Smooth muscle cell (in vitro differentiated cells): Measurements from ENCODE around the gene IGF1R. TPM values are rescaled to one million over a fixed set of nuclear protein-coding genes. Genes with fewer than 3 reads are reported as not detected.

ENCODE experiments used
- DNase-seq: peaks from one replicate; lab custom pipeline; 2025; ENCODE audit not compliant: unreplicated experiment; lab: John Stamatoyannopoulos, UW
- H2AFZ ChIP-seq: fragments of 200-600 bp; sonication (generic); 2 replicates; pipeline ENCODE4 v1.6.0; 2016; ENCODE audit warnings: antibody characterized with exemption, low read depth, mild to moderate bottlenecking
- H3F3A ChIP-seq: fragments of 200-600 bp; sonication (generic); 2 replicates; pipeline ENCODE4 v1.6.0; 2017; ENCODE audit warnings: antibody characterized with exemption, low read depth
- H3K27ac ChIP-seq: fragments of 200-600 bp; sonication (generic); 2 replicates; pipeline ENCODE4 v1.5.1; 2016; ENCODE audit warnings: low read depth, mild to moderate bottlenecking
- H3K27me3 ChIP-seq: fragments of 200-600 bp; sonication (generic); 2 replicates; pipeline ENCODE4 v1.6.1; 2016; ENCODE audit warnings: low read depth, mild to moderate bottlenecking
- H3K36me3 ChIP-seq: fragments of 200-600 bp; sonication (generic); 2 replicates; pipeline ENCODE4 v1.5.1; 2016; ENCODE audit warnings: low read depth
- H3K4me1 ChIP-seq: fragments of 200-600 bp; sonication (generic); 2 replicates; pipeline ENCODE4 v1.5.1; 2016; ENCODE audit warnings: low read depth
- H3K4me2 ChIP-seq: fragments of 200-600 bp; sonication (generic); 2 replicates; pipeline ENCODE4 v1.6.0; 2016; ENCODE audit warnings: mild to moderate bottlenecking
- H3K4me3 ChIP-seq: fragments of 200-600 bp; sonication (generic); 2 replicates; pipeline ENCODE4 v1.5.1; 2016; ENCODE audit warnings: mild to moderate bottlenecking
- H3K79me2 ChIP-seq: fragments of 200-600 bp; sonication (generic); 2 replicates; pipeline ENCODE4 v1.6.0; 2016; ENCODE audit warnings: low read depth, mild to moderate bottlenecking
- H3K9ac ChIP-seq: fragments of 200-600 bp; sonication (generic); 2 replicates; pipeline ENCODE4 v1.6.0; 2016; ENCODE audit warnings: low read depth
- H3K9me3 ChIP-seq: fragments of 200-600 bp; sonication (generic); replicated peaks from 2 replicates; pipeline ENCODE4 v1.5.1; 2016; ENCODE audit warnings: low read depth
- H4K20me1 ChIP-seq: fragments of 200-600 bp; sonication (generic); 2 replicates; pipeline ENCODE4 v1.6.0; 2016; ENCODE audit warnings: low read depth
- CTCF ChIP-seq: fragments of 200-600 bp; sonication (generic); IDR thresholded peaks from 2 replicates; pipeline ENCODE4 v1.5.1; 2017; ENCODE audit warnings: borderline replicate concordance, mild to moderate bottlenecking, antibody characterized with exemption; ENCODE audit not compliant: insufficient read depth, poor library complexity, severe bottlenecking
- WGBS: methylation state at CpG from one replicate; pipeline ENCODE4 v1.1.7; 2016; ENCODE audit warnings: low lambda C conversion rate; 5-methylcytosine and 5-hydroxymethylcytosine counted together
- microRNA-seq: library from miRNA; unstranded; fragments of <30 nt; microRNA quantifications from one replicate; pipeline ENCODE4, GENCODE V29; 2016; ENCODE audit warnings: borderline number of aligned reads
- polyA plus RNA-seq: library from polyadenylated mRNA; unstranded; fragments of >200 nt; fragmentation: Nextera tagmentation; extraction: Ambion mirVana; gene quantifications from 2 replicates; pipeline ENCODE4 v1.2.1, GENCODE V29; 2016
- small RNA-seq: library from RNA; depleted of rRNA; stranded (forward); fragments of <200 nt; gene quantifications from one replicate; pipeline ENCODE3, GENCODE V24; 2014
- total RNA-seq: library from RNA; depleted of rRNA; stranded (reverse); fragments of >200 nt; gene quantifications from 2 replicates; pipeline ENCODE4 v1.2.3, GENCODE V29; 2014

IGF1R gene
- total and polyA plus RNA-seq, 2 experiments from 2014 or later, result 14.0 to 70.2 TPM

GRCh38 chr15:99006904-99007495 is 358.7 kb downstream of the IGF1R start:
- H3K36me3 ChIP-seq, result no peaks in the 10 kb centered on the region
- no peak overlapping the region for H3K9ac ChIP-seq
- no peaks in the 10 kb centered on the region for H3K9me3 ChIP-seq
- WGBS, result 90% methylated on average over 17 of the region's 17 CpGs
- H3K79me2 ChIP-seq, result no peaks in the 10 kb centered on the region
- no peak for DNase-seq
- H3K27ac ChIP-seq, result no peak overlapping the region
- TF ChIP-seq CTCF, result no peak
- H2AFZ ChIP-seq, result no peak overlapping the region
- H3K27me3 ChIP-seq, result peaks cover 7% of the 10 kb centered on the region
- no peaks in the 10 kb centered on the region for H3K4me1 ChIP-seq
- H3F3A ChIP-seq, result no peaks in the 10 kb centered on the region
- no peaks in the 10 kb centered on the region for H4K20me1 ChIP-seq
- H3K4me2 ChIP-seq, result no peak overlapping the region
- no peak overlapping the region for H3K4me3 ChIP-seq

- DNase-seq, result no peak
- Histone ChIP-seq H3K79me2 (no peaks in the 10 kb centered on the region), H3K9me3 (no peaks in the 10 kb centered on the region), H3K4me3 (no peak overlapping the region), H3K27ac (no peak overlapping the region), H3K4me2 (no peak overlapping the region), H3K27me3 (peaks cover 7% of the 10 kb centered on the region), H3K4me1 (no peaks in the 10 kb centered on the region), H2AFZ (no peak overlapping the region), H4K20me1 (no peaks in the 10 kb centered on the region), H3F3A (no peaks in the 10 kb centered on the region), H3K9ac (no peak overlapping the region), H3K36me3 (no peaks in the 10 kb centered on the region)
- no peak for TF ChIP-seq CTCF
- 49% methylated on average over 8 of the region's 8 CpGs for WGBS
Measured at GRCh38 chr15:99009741-99010330, 361.5 kb downstream of the IGF1R start.

- H4K20me1 ChIP-seq, result no peaks in the 10 kb centered on the region
- no peak overlapping the region for H3K27ac ChIP-seq
- H3K36me3 ChIP-seq, result no peaks in the 10 kb centered on the region
- H3F3A ChIP-seq, result peaks cover 4% of the 10 kb centered on the region
- H3K27me3 ChIP-seq, result peaks cover 13% of the 10 kb centered on the region
- no peak overlapping the region for H3K9ac ChIP-seq
- no peaks in the 10 kb centered on the region for H3K79me2 ChIP-seq
- H3K4me2 ChIP-seq, result no peak overlapping the region
- WGBS, result 86% methylated on average over 2 of the region's 2 CpGs
- H3K4me3 ChIP-seq, result no peak overlapping the region
- H3K4me1 ChIP-seq, result peaks cover 6% of the 10 kb centered on the region
- no peaks in the 10 kb centered on the region for H3K9me3 ChIP-seq
- TF ChIP-seq CTCF, result no peak
- no peak for DNase-seq
- no peak overlapping the region for H2AFZ ChIP-seq
Measured at GRCh38 chr15:99010768-99011167, 362.4 kb downstream of the IGF1R start.

Small RNA genes lying within 50 kb of the gene (microRNA-seq; reads per million reads assigned to microRNA genes)
- gene MIR4714, result not detected

Small RNA genes lying within 50 kb of the gene (small RNA-seq; reads per million reads assigned to genes)
- gene MIR4714, result not detected
